DOHH2 (cell line): Measurements from ENCODE around the gene NRAS.

Experiments
- CTCF ChIP-seq: fragments of 200-600 bp; sonication (generic); IDR thresholded peaks from one replicate; pipeline ENCODE4 v1.5.1; 2014; ENCODE audit warnings: antibody characterized with exemption, mild to moderate bottlenecking, low read depth, low read length; ENCODE audit not compliant: poor library complexity, severe bottlenecking
- EZH2phosphoT487 ChIP-seq: fragments of 200-600 bp; sonication (generic); IDR thresholded peaks from 2 replicates; pipeline ENCODE4 v1.6.1; 2017; ENCODE audit warnings: borderline replicate concordance, mild to moderate bottlenecking, antibody characterized with exemption, low read length, moderate library complexity, mixed read lengths

- TF ChIP-seq CTCF, result no peak
- no peak for TF ChIP-seq EZH2phosphoT487
These were observed 25.5 kb downstream of the NRAS start for GRCh38 chr1:114691061-114691460.
